Activated CD8-positive, alpha-beta T cell treated with anti-CD3 and anti-CD28 coated beads for 36 hours (primary cell): ENCODE measurements around the gene PRKG1. TPM values are rescaled to one million over a fixed set of nuclear protein-coding genes. Genes with fewer than 3 reads are reported as not detected.

Experiments
- ATAC-seq: fragments of 200-7000 bp; cut with Tn5 transposase; one replicate; pipeline ENCODE4 v1.10.0; 2021; ENCODE audit warnings: mild to moderate bottlenecking, moderate library complexity
- CTCF ChIA-PET: fragments of 350-600 bp; sonication (Branson Sonifier 250); formaldehyde crosslinking; loops from one replicate; lab custom pipeline; 2021; ENCODE audit warnings: antibody characterized with exemption; lab: Charles Lee
- POLR2A ChIA-PET: fragments of 350-600 bp; sonication (Branson Sonifier 250); formaldehyde crosslinking; loops from one replicate; lab custom pipeline; 2021; ENCODE audit warnings: antibody characterized with exemption; lab: Charles Lee
- DNase-seq: peaks from one replicate; pipeline ENCODE4 v3.0.0-alpha.2; 2020
- H3K27ac Mint-ChIP-seq: one replicate; pipeline ENCODE4 v1.8.0; 2021; ENCODE audit warnings: mild to moderate bottlenecking, mixed read lengths
- H3K27me3 Mint-ChIP-seq: one replicate; pipeline ENCODE4 v1.8.0; 2021; ENCODE audit warnings: mixed read lengths
- H3K36me3 Mint-ChIP-seq: one replicate; pipeline ENCODE4 v1.8.0; 2021; ENCODE audit warnings: low read depth, mixed read lengths
- H3K4me1 Mint-ChIP-seq: one replicate; pipeline ENCODE4 v1.8.0; 2021; ENCODE audit warnings: low read depth, mixed read lengths
- H3K4me3 Mint-ChIP-seq: one replicate; pipeline ENCODE4 v1.8.0; 2021; ENCODE audit warnings: mild to moderate bottlenecking, moderate library complexity, mixed read lengths
- H3K9me3 Mint-ChIP-seq: one replicate; pipeline ENCODE4 v1.8.0; 2021; ENCODE audit warnings: mixed read lengths
- intact Hi-C: fragments of 100-400 bp; cut with micrococcal nuclease; formaldehyde crosslinking; loops from one replicate; pipeline ENCODE4 v1.10.0; 2022
- total RNA-seq, 2 experiments: library from RNA; stranded (reverse); gene quantifications; one replicate each; pipeline ENCODE4 v1.2.3, GENCODE V29; 2021
- TF ChIP-seq, protein P1 (sequence below): fragments of 200-600 bp; IDR thresholded peaks from one replicate; pipeline ENCODE4 v1.8.0; 2022; ENCODE audit warnings: antibody characterized with exemption, mild to moderate bottlenecking

The PRKG1 gene
- total RNA-seq, 2 experiments from 2014 or later: not detected

GRCh38 chr10:51617576-51618235, 543.4 kb downstream of the PRKG1 start:
- intact Hi-C loops: no loop called here
- POLR2A ChIA-PET: no interaction called here
- ATAC-seq (no peak), DNase-seq (no peak)
- TF ChIP-seq, protein P1, sequence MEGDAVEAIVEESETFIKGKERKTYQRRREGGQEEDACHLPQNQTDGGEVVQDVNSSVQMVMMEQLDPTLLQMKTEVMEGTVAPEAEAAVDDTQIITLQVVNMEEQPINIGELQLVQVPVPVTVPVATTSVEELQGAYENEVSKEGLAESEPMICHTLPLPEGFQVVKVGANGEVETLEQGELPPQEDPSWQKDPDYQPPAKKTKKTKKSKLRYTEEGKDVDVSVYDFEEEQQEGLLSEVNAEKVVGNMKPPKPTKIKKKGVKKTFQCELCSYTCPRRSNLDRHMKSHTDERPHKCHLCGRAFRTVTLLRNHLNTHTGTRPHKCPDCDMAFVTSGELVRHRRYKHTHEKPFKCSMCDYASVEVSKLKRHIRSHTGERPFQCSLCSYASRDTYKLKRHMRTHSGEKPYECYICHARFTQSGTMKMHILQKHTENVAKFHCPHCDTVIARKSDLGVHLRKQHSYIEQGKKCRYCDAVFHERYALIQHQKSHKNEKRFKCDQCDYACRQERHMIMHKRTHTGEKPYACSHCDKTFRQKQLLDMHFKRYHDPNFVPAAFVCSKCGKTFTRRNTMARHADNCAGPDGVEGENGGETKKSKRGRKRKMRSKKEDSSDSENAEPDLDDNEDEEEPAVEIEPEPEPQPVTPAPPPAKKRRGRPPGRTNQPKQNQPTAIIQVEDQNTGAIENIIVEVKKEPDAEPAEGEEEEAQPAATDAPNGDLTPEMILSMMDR: no peak
- no peaks in the 10 kb centered on the region for H3K36me3 Mint-ChIP-seq
- H3K27me3 Mint-ChIP-seq: no peaks in the 10 kb centered on the region
- no peaks in the 10 kb centered on the region for H3K4me1 Mint-ChIP-seq
- H3K4me3 Mint-ChIP-seq: no peak overlapping the region
- peaks cover 3% of the 10 kb centered on the region for H3K9me3 Mint-ChIP-seq
- no peak overlapping the region for H3K27ac Mint-ChIP-seq
- CTCF ChIA-PET: no interaction called here

DNA sequence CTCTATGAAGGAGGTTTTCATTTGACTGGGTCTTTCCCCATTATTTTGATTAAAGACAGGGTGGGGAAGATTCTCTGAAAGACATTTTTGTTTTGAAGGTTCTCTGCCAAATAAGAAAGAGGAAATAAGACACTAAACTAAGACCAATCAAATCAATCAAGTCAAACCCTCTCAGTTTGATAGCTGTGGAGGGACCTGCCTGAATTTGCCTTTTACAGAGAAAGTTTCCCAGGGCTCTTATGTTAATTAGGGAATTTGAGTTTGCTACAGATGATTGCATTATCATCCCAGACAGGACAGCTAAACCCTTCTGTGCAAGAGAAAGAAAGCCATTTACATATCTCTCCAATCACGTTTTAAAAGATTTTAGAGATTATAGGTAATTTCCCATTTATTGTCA, 545.1 kb downstream of the PRKG1 start:
- Mint-ChIP-seq H3K9me3 (peaks cover 3% of the 10 kb centered on the region), H3K36me3 (no peaks in the 10 kb centered on the region), H3K27me3 (peaks cover under 1% of the 10 kb centered on the region), H3K4me3 (no peak overlapping the region), H3K4me1 (no peaks in the 10 kb centered on the region), H3K27ac (no peak overlapping the region)
- ChIA-PET CTCF (no interaction called here), POLR2A (no interaction called here)
- ATAC-seq: no peak
- DNase-seq: no peak
- intact Hi-C loops: no loop called here
- TF ChIP-seq, protein P1: no peak

- H3K36me3 Mint-ChIP-seq: no peaks in the 10 kb centered on the region
- ChIA-PET CTCF (no interaction called here), POLR2A (no interaction called here)
- H3K27ac Mint-ChIP-seq: no peak overlapping the region
- H3K27me3 Mint-ChIP-seq: peaks cover 2% of the 10 kb centered on the region
- H3K4me1 Mint-ChIP-seq: no peaks in the 10 kb centered on the region
- intact Hi-C loops: no loop called here
- peaks cover 3% of the 10 kb centered on the region for H3K9me3 Mint-ChIP-seq
- ATAC-seq: no peak
- TF ChIP-seq, protein P1: no peak
- DNase-seq: no peak
- no peak overlapping the region for H3K4me3 Mint-ChIP-seq
These were observed 545.8 kb downstream of the PRKG1 start for GRCh38 chr10:51620131-51620530.

DNA sequence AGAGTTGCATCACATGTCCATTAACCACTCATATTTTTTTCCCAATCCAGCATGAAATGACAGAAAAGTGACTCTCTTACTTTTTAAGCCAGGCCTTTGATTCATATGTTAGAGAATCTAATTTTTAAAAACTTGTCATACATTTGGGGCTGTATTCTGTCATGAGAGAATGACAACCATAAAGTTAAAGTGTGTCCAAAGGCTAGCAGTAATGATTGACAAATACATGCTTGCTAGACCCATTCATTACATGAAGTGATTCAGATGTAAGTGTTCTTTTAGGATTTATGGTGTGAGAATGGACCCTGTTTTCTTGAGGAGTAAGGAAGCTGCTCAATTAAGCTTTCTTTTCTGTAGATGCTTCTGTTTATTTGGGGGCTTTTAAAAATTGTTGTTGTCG, 549.7 kb downstream of the PRKG1 start:
- no peak overlapping the region for H3K4me3 Mint-ChIP-seq
- no peaks in the 10 kb centered on the region for H3K4me1 Mint-ChIP-seq
- no peaks in the 10 kb centered on the region for H3K9me3 Mint-ChIP-seq
- POLR2A ChIA-PET: no interaction called here
- H3K27ac Mint-ChIP-seq: no peak overlapping the region
- CTCF ChIA-PET: no interaction called here
- H3K27me3 Mint-ChIP-seq: peaks cover 4% of the 10 kb centered on the region
- H3K36me3 Mint-ChIP-seq: no peaks in the 10 kb centered on the region
- DNase-seq (no peak), ATAC-seq (no peak)
- intact Hi-C loops: no loop called here
- TF ChIP-seq, protein P1: no peak

- Mint-ChIP-seq H3K36me3 (no peaks in the 10 kb centered on the region), H3K27ac (no peak overlapping the region), H3K27me3 (peaks cover 8% of the 10 kb centered on the region), H3K4me1 (no peaks in the 10 kb centered on the region), H3K4me3 (no peak overlapping the region), H3K9me3 (no peaks in the 10 kb centered on the region)
- no peak for DNase-seq
- TF ChIP-seq, protein P1: no peak
- ChIA-PET CTCF (no interaction called here), POLR2A (no interaction called here)
- intact Hi-C loops: no loop called here
- no peak for ATAC-seq
These were observed 555.8 kb downstream of the PRKG1 start for GRCh38 chr10:51629934-51630639.
